H9 (cell line): ENCODE data around the gene CDH19. TPM values are rescaled to one million over a fixed set of nuclear protein-coding genes. Genes with fewer than 3 reads are reported as not detected.

Experiments used
- DNase-seq: peaks from one replicate; pipeline ENCODE4 v3.0.0-alpha.2; 2017
- H2AFZ ChIP-seq: one replicate; pipeline ENCODE4 v1.6.1; 2013; ENCODE audit warnings: mild to moderate bottlenecking, low read length, control low read depth, moderate library complexity
- H2AK5ac ChIP-seq: 2 replicates; pipeline ENCODE4 v1.6.1; 2013; ENCODE audit warnings: low read length, control low read depth, mixed read lengths; ENCODE audit not compliant: insufficient read length
- H2BK120ac ChIP-seq: one replicate; pipeline ENCODE4 v1.6.1; 2013; ENCODE audit warnings: low read depth, mild to moderate bottlenecking, low read length, control low read depth, inconsistent platforms; ENCODE audit not compliant: poor library complexity, severe bottlenecking
- H2BK12ac ChIP-seq: 2 replicates; pipeline ENCODE4 v1.6.1; 2013; ENCODE audit warnings: low read length, control low read depth, mixed read lengths, low read depth; ENCODE audit not compliant: insufficient read length
- H2BK15ac ChIP-seq: 2 replicates; pipeline ENCODE4 v1.6.1; 2013; ENCODE audit warnings: low read depth, low read length, control low read depth
- H2BK20ac ChIP-seq: one replicate; pipeline ENCODE4 v1.6.1; 2013; ENCODE audit warnings: low read depth, mild to moderate bottlenecking, low read length, control low read depth, inconsistent platforms; ENCODE audit not compliant: poor library complexity, severe bottlenecking
- H2BK5ac ChIP-seq: 2 replicates; pipeline ENCODE4 v1.6.1; 2013; ENCODE audit warnings: low read length, control low read depth, mixed read lengths; ENCODE audit not compliant: insufficient read length
- H3K14ac ChIP-seq: 2 replicates; pipeline ENCODE4 v1.6.1; 2013; ENCODE audit warnings: low read length, control low read depth; ENCODE audit not compliant: insufficient read depth
- H3K18ac ChIP-seq: 2 replicates; pipeline ENCODE4 v1.6.1; 2013; ENCODE audit warnings: low read depth, mild to moderate bottlenecking, mixed read lengths, low read length, control low read depth; ENCODE audit not compliant: insufficient read length
- H3K23ac ChIP-seq: 2 replicates; pipeline ENCODE4 v1.6.1; 2013; ENCODE audit warnings: low read length, control low read depth, mixed read lengths, low read depth; ENCODE audit not compliant: insufficient read length
- H3K23me2 ChIP-seq: 2 replicates; pipeline ENCODE4 v1.6.1; 2013; ENCODE audit warnings: low read depth, mild to moderate bottlenecking, mixed read lengths, low read length, control low read depth; ENCODE audit not compliant: insufficient read length, poor library complexity, severe bottlenecking
- H3K27ac ChIP-seq: 2 replicates; pipeline ENCODE4 v1.5.1; 2013; ENCODE audit warnings: low read length, control low read depth, mixed read lengths, low read depth; ENCODE audit not compliant: insufficient read length
- H3K27me3 ChIP-seq: 2 replicates; pipeline ENCODE4 v1.6.1; 2013; ENCODE audit warnings: low read length, control low read depth, inconsistent platforms; ENCODE audit not compliant: insufficient read depth
- H3K4ac ChIP-seq: 2 replicates; pipeline ENCODE4 v1.6.1; 2013; ENCODE audit warnings: low read depth, mild to moderate bottlenecking, control low read depth, inconsistent platforms, low read length, moderate library complexity
- H3K4me1 ChIP-seq: 2 replicates; pipeline ENCODE4 v1.6.1; 2013; ENCODE audit warnings: low read length, control low read depth, inconsistent platforms; ENCODE audit not compliant: insufficient read depth
- H3K4me2 ChIP-seq: 2 replicates; pipeline ENCODE4 v1.6.1; 2013; ENCODE audit warnings: low read length, control low read depth, mixed read lengths; ENCODE audit not compliant: insufficient read length, insufficient read depth
- H3K56ac ChIP-seq: 2 replicates; pipeline ENCODE4 v1.6.1; 2013; ENCODE audit warnings: low read depth, mild to moderate bottlenecking, mixed read lengths, low read length, control low read depth; ENCODE audit not compliant: insufficient read length
- H3K79me1 ChIP-seq: 2 replicates; pipeline ENCODE4 v1.6.1; 2013; ENCODE audit warnings: low read depth, mild to moderate bottlenecking, moderate library complexity, low read length, control low read depth, inconsistent platforms; ENCODE audit not compliant: insufficient read depth, poor library complexity, severe bottlenecking
- H3K79me2 ChIP-seq: 2 replicates; pipeline ENCODE4 v1.6.1; 2013; ENCODE audit warnings: low read length, control low read depth, inconsistent platforms; ENCODE audit not compliant: insufficient read depth
- H3K9ac ChIP-seq: 2 replicates; pipeline ENCODE4 v1.6.1; 2013; ENCODE audit warnings: low read length, control low read depth, mixed read lengths; ENCODE audit not compliant: insufficient read length; ENCODE audit errors: extremely low read depth
- H3K9me3 ChIP-seq: one replicate; pipeline ENCODE4 v1.6.1; 2013; ENCODE audit warnings: low read depth, low read length, inconsistent platforms; ENCODE audit not compliant: control insufficient read depth
- H3T11ph ChIP-seq: one replicate; pipeline ENCODE4 v1.6.1; 2013; ENCODE audit warnings: mild to moderate bottlenecking, low read length, control low read depth, inconsistent platforms
- H4K20me1 ChIP-seq: one replicate; pipeline ENCODE4 v1.6.1; 2013; ENCODE audit not compliant: control insufficient read depth, insufficient read length, insufficient read depth
- H4K5ac ChIP-seq: 2 replicates; pipeline ENCODE4 v1.6.1; 2013; ENCODE audit warnings: low read depth, mild to moderate bottlenecking, mixed read lengths, low read length, control low read depth; ENCODE audit not compliant: insufficient read length
- H4K8ac ChIP-seq: replicated peaks from 2 replicates; pipeline ENCODE4 v1.6.1; 2013; ENCODE audit warnings: low read length, control low read depth, mixed read lengths, low read depth; ENCODE audit not compliant: insufficient read length
- H4K91ac ChIP-seq: 2 replicates; pipeline ENCODE4 v1.6.1; 2013; ENCODE audit warnings: low read depth, mild to moderate bottlenecking, moderate library complexity, mixed read lengths, low read length, control low read depth; ENCODE audit not compliant: insufficient read length
- H3K27ac Mint-ChIP-seq, 3 experiments: 2 replicates in 2 of 3; 3 replicates in 1 of 3; pipeline ENCODE4 v1.8.0; 2020 to 2021; ENCODE audit warnings: mixed read lengths in 3 of 3, mild to moderate bottlenecking in 1 of 3, moderate library complexity in 1 of 3
- H3K27me3 Mint-ChIP-seq: 2 replicates; pipeline ENCODE4 v1.8.0; 2021; ENCODE audit warnings: low read depth, mild to moderate bottlenecking, moderate library complexity, mixed read lengths
- H3K36me3 Mint-ChIP-seq, 3 experiments: 2 replicates in 2 of 3; 3 replicates in 1 of 3; pipeline ENCODE4 v1.8.0; 2020 to 2021; ENCODE audit warnings: low read depth in 3 of 3, mixed read lengths in 3 of 3; ENCODE audit not compliant: insufficient read depth in 1 of 3
- H3K4me1 Mint-ChIP-seq, 2 experiments: 2 replicates each; pipeline ENCODE4 v1.8.0; 2020; ENCODE audit warnings: mixed read lengths in 2 of 2
- H3K4me3 Mint-ChIP-seq, 2 experiments: 2 replicates in 1 of 2; 3 replicates in 1 of 2; pipeline ENCODE4 v1.8.0; 2020 to 2021; ENCODE audit warnings: mild to moderate bottlenecking in 2 of 2, mixed read lengths in 2 of 2, moderate library complexity in 1 of 2
- H3K9me3 Mint-ChIP-seq, 2 experiments: 2 replicates in 1 of 2; 3 replicates in 1 of 2; pipeline ENCODE4 v1.8.0; 2020; ENCODE audit warnings: mild to moderate bottlenecking in 2 of 2, mixed read lengths in 2 of 2, moderate library complexity in 1 of 2
- CTCF ChIP-seq: fragments of 200-600 bp; sonication (generic); conservative IDR thresholded peaks from 3 replicates; pipeline ENCODE4 v1.8.0; 2021; ENCODE audit warnings: antibody characterized with exemption, mild to moderate bottlenecking
- WGBS: extraction: QIAGEN DNeasy Blood & Tissue Kit; methylation state at CpG from one replicate; pipeline ENCODE4 v1.1.7; 2013; ENCODE audit warnings: missing lambda C conversion rate, low lambda C conversion rate, mixed read lengths; ENCODE audit not compliant: insufficient read length; ENCODE audit errors: extremely low coverage; 5-methylcytosine and 5-hydroxymethylcytosine counted together
- total RNA-seq: library from RNA; stranded (reverse); gene quantifications from 2 replicates; pipeline ENCODE4 v1.2.1, GENCODE V29; 2021

The CDH19 gene
- total RNA-seq, 1 experiment from 2014 or later: not detected

GRCh38 chr18:66571845-66572244, 32.0 kb downstream of the CDH19 start:
- Mint-ChIP-seq H3K4me1 (no peaks in the 10 kb centered on the region), H3K36me3 (no peaks in the 10 kb centered on the region), H3K27ac (peak overlapping the region in 1 of 3 experiments; percentile 79; a peak in 2 of 7 replicates), H3K9me3 (no peaks in the 10 kb centered on the region), H3K27me3 (no peaks in the 10 kb centered on the region), H3K4me3 (no peak overlapping the region)
- H3K4me2 ChIP-seq: no peak overlapping the region
- no peak overlapping the region for H3K23ac ChIP-seq
- H2AFZ ChIP-seq: no peak overlapping the region
- no peaks in the 10 kb centered on the region for H3K9me3 ChIP-seq
- H3K14ac ChIP-seq: no peak overlapping the region
- no peak overlapping the region for H4K91ac ChIP-seq
- no peak overlapping the region for H2BK5ac ChIP-seq
- no peak overlapping the region for H3K9ac ChIP-seq
- H4K20me1 ChIP-seq: no peaks in the 10 kb centered on the region
- no peak for TF ChIP-seq CTCF
- H2BK12ac ChIP-seq: no peak overlapping the region
- no peak overlapping the region for H3K4ac ChIP-seq
- DNase-seq: no peak
- no peak overlapping the region for H3K18ac ChIP-seq
- H4K5ac ChIP-seq: no peak overlapping the region
- WGBS: no CpG with 5 or more reads among the region's 6 CpGs
- no peaks in the 10 kb centered on the region for H3K27me3 ChIP-seq
- H3K79me1 ChIP-seq: no peaks in the 10 kb centered on the region
- no peak overlapping the region for H2BK15ac ChIP-seq
- no peaks in the 10 kb centered on the region for H3K23me2 ChIP-seq
- no peak overlapping the region for H2BK20ac ChIP-seq
- no peak overlapping the region for H3K27ac ChIP-seq
- no peaks in the 10 kb centered on the region for H3K4me1 ChIP-seq
- H4K8ac ChIP-seq: no peak overlapping the region
- no peak overlapping the region for H2BK120ac ChIP-seq
- H3T11ph ChIP-seq: no peak overlapping the region
- H3K79me2 ChIP-seq: no peaks in the 10 kb centered on the region
- no peak overlapping the region for H2AK5ac ChIP-seq
- H3K56ac ChIP-seq: no peak overlapping the region
